Measurements from ENCODE around the gene CPPED1. TPM values are rescaled to one million over a fixed set of nuclear protein-coding genes. Genes with fewer than 3 reads are reported as not detected.

Gene CPPED1
- total and polyA plus RNA-seq, 8 donors = 1.8 to 7.9 (median 3.6) TPM

GRCh38 chr16:12618515-12618914, 185.2 kb downstream of the CPPED1 start:
- 63 to 80% methylated on average over 3 of the region's 3 CpGs for WGBS, 2 donors
- intact Hi-C loops (cut with DNase I) = no loop called here
- H3K4me3 ChIP-seq = no peak overlapping the region
- no peak overlapping the region for H3K27ac ChIP-seq
- H3K36me3 ChIP-seq = no peaks in the 10 kb centered on the region
- TF ChIP-seq CTCF (IDR thresholded peaks at IDR 0.05) = no peak
- H3K4me1 ChIP-seq = no peaks in the 10 kb centered on the region
- FAIRE-seq (no peak), DNase-seq (no peak), ATAC-seq (no peak)
- H3K9me3 ChIP-seq = no peaks in the 10 kb centered on the region
- H3K27me3 ChIP-seq = no peaks in the 10 kb centered on the region

GRCh38 chr16:12617401-12617819, 186.3 kb downstream of the CPPED1 start:
- DNase-seq (no peak), ATAC-seq (no peak), FAIRE-seq (no peak)
- Histone ChIP-seq H3K9me3 (no peaks in the 10 kb centered on the region), H3K4me3 (no peak overlapping the region), H3K36me3 (no peaks in the 10 kb centered on the region), H3K27ac (no peak overlapping the region), H3K27me3 (no peaks in the 10 kb centered on the region), H3K4me1 (no peaks in the 10 kb centered on the region)
- WGBS, 2 donors = 38 to 39% methylated on average over 9 of the region's 9 CpGs
- no peak for TF ChIP-seq CTCF (IDR thresholded peaks at IDR 0.05)
- intact Hi-C loops (cut with DNase I) = no loop called here

- Histone ChIP-seq H3K9me3 (no peaks in the 10 kb centered on the region), H3K27me3 (no peaks in the 10 kb centered on the region), H3K4me1 (no peaks in the 10 kb centered on the region), H3K36me3 (no peaks in the 10 kb centered on the region), H3K27ac (no peak overlapping the region), H3K4me3 (no peak overlapping the region)
- DNase-seq = no peak
- intact Hi-C loops (cut with DNase I) = no loop called here
- FAIRE-seq = no peak
- 56 to 62% methylated on average over 7 of the region's 7 CpGs for WGBS, 2 donors
- no peak for TF ChIP-seq CTCF (IDR thresholded peaks at IDR 0.05)
- ATAC-seq = no peak
Measured at GRCh38 chr16:12614662-12615278, 188.9 kb downstream of the CPPED1 start.

- WGBS, 2 donors = 65 to 80% methylated on average over 14 of the region's 14 CpGs
- DNase-seq (no peak), FAIRE-seq (no peak), ATAC-seq (no peak)
- no peak overlapping the region for H3K27ac ChIP-seq
- H3K36me3 ChIP-seq = no peaks in the 10 kb centered on the region
- H3K27me3 ChIP-seq = no peaks in the 10 kb centered on the region
- no peaks in the 10 kb centered on the region for H3K4me1 ChIP-seq
- TF ChIP-seq CTCF (IDR thresholded peaks at IDR 0.05) = no peak
- H3K9me3 ChIP-seq = no peaks in the 10 kb centered on the region
- no peak overlapping the region for H3K4me3 ChIP-seq
- intact Hi-C loops (cut with DNase I) = no loop called here
Measured at GRCh38 chr16:12613992-12614661, 189.6 kb downstream of the CPPED1 start.
